HepG2 (cell line): ENCODE results near the gene SLC22A31. TPM values are rescaled to one million over a fixed set of nuclear protein-coding genes. Genes with fewer than 3 reads are reported as not detected.

Source experiments
- AGO1 ChIP-seq: fragments of 200-400 bp; formaldehyde crosslinking; IDR thresholded peaks from 2 replicates; pipeline ENCODE4 v1.6.1; 2017; ENCODE audit warnings: mild to moderate bottlenecking, low read depth, low read length, moderate library complexity; ENCODE audit not compliant: poor library complexity, severe bottlenecking
- ASH2L ChIP-seq: fragments of 300-600, 200-600 bp; sonication (generic); IDR thresholded peaks from 2 replicates; pipeline ENCODE4 v1.7.0; 2017; ENCODE audit warnings: low read depth, mild to moderate bottlenecking, moderate library complexity, mixed read lengths, low read length; ENCODE audit not compliant: insufficient read length
- CEBPG ChIP-seq: IDR thresholded peaks from 2 replicates; pipeline ENCODE4 v1.6.1; 2016
- KLF6 ChIP-seq: IDR thresholded peaks from 2 replicates; pipeline ENCODE4 v1.8.0; 2016; ENCODE audit warnings: missing biosample characterization, missing genetic modification reagents
- MAFG ChIP-seq: sonication (generic); formaldehyde crosslinking; IDR thresholded peaks from 2 replicates; pipeline ENCODE4 v1.5.1; 2020; ENCODE audit warnings: mild to moderate bottlenecking, missing genetic modification reagents
- MTERF4 ChIP-seq: sonication (generic); formaldehyde crosslinking; IDR thresholded peaks from 2 replicates; pipeline ENCODE4 v1.8.0; 2023; ENCODE audit warnings: mild to moderate bottlenecking, missing genetic modification reagents
- NCOA1 ChIP-seq: sonication (generic); formaldehyde crosslinking; IDR thresholded peaks from 2 replicates; pipeline ENCODE4 v1.9.0; 2021; ENCODE audit warnings: missing genetic modification reagents
- POGK ChIP-seq: sonication (generic); formaldehyde crosslinking; conservative IDR thresholded peaks from 2 replicates; pipeline ENCODE4 v1.8.0; 2022; ENCODE audit warnings: mild to moderate bottlenecking, moderate library complexity, missing genetic modification reagents
- SALL1 ChIP-seq: sonication (generic); formaldehyde crosslinking; IDR thresholded peaks from 2 replicates; pipeline ENCODE4 v1.8.0; 2022; ENCODE audit warnings: mild to moderate bottlenecking, missing genetic modification reagents
- SMAD9 ChIP-seq: sonication (generic); formaldehyde crosslinking; IDR thresholded peaks from 2 replicates; pipeline ENCODE4 v1.5.1; 2020; ENCODE audit warnings: mild to moderate bottlenecking, missing genetic modification reagents
- TERF1 ChIP-seq: sonication (generic); formaldehyde crosslinking; IDR thresholded peaks from 2 replicates; pipeline ENCODE4 v1.8.0; 2022; ENCODE audit warnings: mild to moderate bottlenecking, missing genetic modification reagents, moderate library complexity
- ZFP62 ChIP-seq: sonication (generic); formaldehyde crosslinking; IDR thresholded peaks from 2 replicates; pipeline ENCODE4 v1.4.0; 2020; ENCODE audit warnings: missing genetic modification reagents
- ZNF232 ChIP-seq: sonication (generic); formaldehyde crosslinking; IDR thresholded peaks from 2 replicates; pipeline ENCODE4 v1.4.0; 2020; ENCODE audit warnings: missing genetic modification reagents, borderline replicate concordance
- ZNF253 ChIP-seq: sonication (generic); formaldehyde crosslinking; IDR thresholded peaks from 2 replicates; pipeline ENCODE4 v1.8.0; 2022; ENCODE audit warnings: mild to moderate bottlenecking, missing genetic modification reagents, borderline replicate concordance
- ZNF275 ChIP-seq: sonication (generic); formaldehyde crosslinking; IDR thresholded peaks from 2 replicates; pipeline ENCODE4 v1.8.0; 2022; ENCODE audit warnings: missing genetic modification reagents, mild to moderate bottlenecking, inconsistent platforms, borderline replicate concordance
- ZNF3 ChIP-seq: IDR thresholded peaks from 2 replicates; pipeline ENCODE4 v1.7.0; 2017; ENCODE audit warnings: inconsistent platforms
- ZNF460 ChIP-seq: sonication (generic); formaldehyde crosslinking; IDR thresholded peaks from 2 replicates; pipeline ENCODE4 v1.5.1; 2020; ENCODE audit warnings: missing genetic modification reagents, mild to moderate bottlenecking, borderline replicate concordance
- ZSCAN30 ChIP-seq: sonication (generic); formaldehyde crosslinking; IDR thresholded peaks from 2 replicates; pipeline ENCODE4 v1.5.0; 2020; ENCODE audit warnings: mild to moderate bottlenecking, missing genetic modification reagents
- polyA plus RNA-seq, 8 experiments: library from polyadenylated mRNA; depleted of rRNA in 3 of 8; stranded (reverse) in 7 of 8; unstranded in 1 of 8; fragments of >200 nt; fragmentation: Illumina TruSeq in 4 of 8; extraction: Trizol in 4 of 8; gene quantifications; 2 replicates each; pipeline versions ENCODE4 v1.2.1 to v1.2.3, GENCODE V29; 2011 to 2016; ENCODE audit warnings: low read depth in 4 of 8, missing spikeins in 1 of 8, mixed read lengths in 1 of 8; ENCODE audit not compliant: insufficient read depth in 1 of 8
- total RNA-seq, 5 experiments: library from RNA; depleted of rRNA; stranded (reverse); fragments of >200 nt; fragmentation: Illumina TruSeq; extraction: Trizol; gene quantifications; 2 replicates each; pipeline ENCODE4 v1.2.3, GENCODE V29; 2016; ENCODE audit warnings: low read depth in 1 of 5

Gene SLC22A31
- total and polyA plus RNA-seq, 2 of the 13 experiments (the other 11 are each of a cell fraction or from before 2014, with no cell fraction given) = 67.3 to 83.3 TPM

GRCh38 chr16:89246903-89247733 lies 46.8 kb upstream of the SLC22A31 start (continued):
- TF ChIP-seq MTERF4 (CRISPR knock-in tag) = no peak
- no peak for TF ChIP-seq ZSCAN30 (CRISPR knock-in tag)
- no peak for TF ChIP-seq TERF1
- TF ChIP-seq NCOA1 (CRISPR knock-in tag) = no peak
- TF ChIP-seq ZNF275 (CRISPR knock-in tag) = peak; percentile 84
- TF ChIP-seq MAFG = peak; percentile 79; the same call in 1 of the 2 replicates
- TF ChIP-seq SALL1 (CRISPR knock-in tag) = peak; percentile 18
- peak; percentile 72 for TF ChIP-seq AGO1
- TF ChIP-seq SMAD9 (CRISPR knock-in tag) = 0 out of 2 replicates have a peak, but pooled peaks have one; percentile 90
- no peak for TF ChIP-seq ZFP62 (CRISPR knock-in tag)
- TF ChIP-seq ZNF460 = 0 out of 2 replicates have a peak, but pooled peaks have one; percentile 7
- TF ChIP-seq CEBPG (CRISPR knock-in tag) = no peak
- no peak; the same call in 1 of the 2 replicates for TF ChIP-seq ZNF253 (CRISPR knock-in tag)
- TF ChIP-seq ZNF232 (CRISPR knock-in tag) = 0 out of 2 replicates have a peak, but pooled peaks have one; percentile 22
- TF ChIP-seq ASH2L = no peak
- TF ChIP-seq POGK = peak; percentile 75
- no peak; the same call in 1 of the 2 replicates for TF ChIP-seq ZNF3
- TF ChIP-seq KLF6 (CRISPR knock-in tag) = peak; percentile 60
